Lung (tissue), 12 donors: Measurements from ENCODE around the gene FAM222B. TPM values are rescaled to one million over a fixed set of nuclear protein-coding genes. Genes with fewer than 3 reads are reported as not detected.

Source experiments
- ATAC-seq: fragments of 200-7000 bp; cut with Tn5 transposase; one replicate; pipeline ENCODE4 v1.9.1; 2020; ENCODE audit warnings: moderate number of reproducible peaks; ENCODE audit not compliant: insufficient read depth, low FRiP score
- DNase-seq, 3 donors: peaks; one replicate each; pipeline ENCODE4 v3.0.0-alpha.2; 2013 to 2017
- H3K27ac ChIP-seq, 2 donors: one replicate each; pipeline ENCODE4 v1.5.1; 2013; ENCODE audit warnings: mild to moderate bottlenecking in 2 of 2, moderate library complexity in 2 of 2, control low read depth in 1 of 2, inconsistent platforms in 1 of 2, low read depth in 1 of 2, low read length in 1 of 2
- H3K27me3 ChIP-seq, 3 donors: one replicate each; pipeline ENCODE4 v1.5.1; 2013; ENCODE audit warnings: low read length in 2 of 3; ENCODE audit not compliant: control insufficient read depth in 3 of 3, insufficient read depth in 3 of 3
- H3K36me3 ChIP-seq, 4 donors: one replicate each; pipeline ENCODE4 v1.5.1; 2013; ENCODE audit warnings: low read length in 4 of 4, mild to moderate bottlenecking in 1 of 4, moderate library complexity in 1 of 4; ENCODE audit not compliant: control insufficient read depth in 4 of 4, insufficient read depth in 4 of 4
- H3K4me1 ChIP-seq, 5 donors: one replicate each; pipeline ENCODE4 v1.5.1; 2013; ENCODE audit warnings: low read length in 5 of 5, mild to moderate bottlenecking in 2 of 5, moderate library complexity in 1 of 5; ENCODE audit not compliant: control insufficient read depth in 5 of 5, insufficient read depth in 5 of 5
- H3K4me3 ChIP-seq: one replicate; pipeline ENCODE4 v1.5.1; 2013; ENCODE audit warnings: mild to moderate bottlenecking, control low read depth, moderate library complexity
- H3K9ac ChIP-seq, 2 donors: one replicate each; pipeline ENCODE4 v1.5.1; 2013; ENCODE audit warnings: low read length in 2 of 2, control low read depth in 1 of 2; ENCODE audit not compliant: insufficient read depth in 1 of 2
- H3K9me3 ChIP-seq, 4 donors: one replicate each; pipeline ENCODE4 v1.5.1; 2013; ENCODE audit warnings: low read length in 3 of 4, mild to moderate bottlenecking in 1 of 4, moderate library complexity in 1 of 4; ENCODE audit not compliant: control insufficient read depth in 4 of 4, insufficient read depth in 3 of 4
- WGBS, 2 donors: extraction: QIAGEN DNeasy Blood & Tissue Kit; methylation state at CpG; one replicate each; pipeline ENCODE4 v1.1.7; 2013; 5-methylcytosine and 5-hydroxymethylcytosine counted together
- polyA plus RNA-seq, 2 donors: library from polyadenylated mRNA; stranded (reverse); fragments of 200-250 nt; gene quantifications; one replicate each; pipeline ENCODE4 v1.2.1, GENCODE V29; 2013
- total RNA-seq, 2 donors: library from RNA; depleted of rRNA in 1 of 2; stranded (reverse); fragments of >200 nt in 1 of 2; gene quantifications; one replicate each; pipeline ENCODE4 v1.2.1, GENCODE V29; 2014 to 2021
- TF ChIP-seq, protein P1 (sequence below): IDR thresholded peaks from 2 replicates; pipeline ENCODE4 v1.5.1; 2012; ENCODE audit warnings: mild to moderate bottlenecking; ENCODE audit errors: control extremely low read depth, extremely low read depth
- donor health status: control.
- donor health status: control.
- donor health status: Bipolar disorder and iron deficiency.
- donor health status: healthy.
- donor health status: DM: yes; HTN: yes; CAD: no.

The FAM222B gene
- total and polyA plus RNA-seq, 4 donors, result 8.3 to 17.7 (median 9.2) TPM

DNA sequence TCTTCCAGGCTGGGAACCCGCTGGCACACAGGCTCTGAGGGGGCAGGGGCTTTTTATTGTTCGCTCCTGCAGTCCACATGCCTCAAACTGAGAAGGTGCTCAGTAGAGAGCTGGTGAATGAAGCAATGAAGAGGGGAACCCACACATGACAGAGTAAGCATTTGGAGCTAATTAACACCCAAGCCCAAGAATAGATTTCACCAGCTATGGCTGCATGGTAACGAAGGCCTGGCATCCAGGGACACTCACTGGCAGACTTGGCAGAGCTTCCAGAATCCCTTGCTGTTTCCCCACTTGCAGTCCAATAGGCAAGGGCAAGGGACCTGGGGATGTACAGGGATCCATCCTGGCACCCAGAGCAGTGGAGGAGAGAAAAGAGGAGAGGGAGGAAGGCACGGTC, 42.8 kb upstream of the FAM222B start:
- no peaks in the 10 kb centered on the region for H3K4me1 ChIP-seq
- no peak overlapping the region for H3K9ac ChIP-seq
- no peaks in the 10 kb centered on the region for H3K9me3 ChIP-seq
- ATAC-seq, result no peak
- DNase-seq, result no peak
- H3K4me3 ChIP-seq, result no peak overlapping the region
- no peak overlapping the region for H3K27ac ChIP-seq
- H3K36me3 ChIP-seq, result peaks cover 0 to 73% (median 30%) of the 10 kb centered on the region in 4 donors
- no peaks in the 10 kb centered on the region for H3K27me3 ChIP-seq
- TF ChIP-seq, protein P1, sequence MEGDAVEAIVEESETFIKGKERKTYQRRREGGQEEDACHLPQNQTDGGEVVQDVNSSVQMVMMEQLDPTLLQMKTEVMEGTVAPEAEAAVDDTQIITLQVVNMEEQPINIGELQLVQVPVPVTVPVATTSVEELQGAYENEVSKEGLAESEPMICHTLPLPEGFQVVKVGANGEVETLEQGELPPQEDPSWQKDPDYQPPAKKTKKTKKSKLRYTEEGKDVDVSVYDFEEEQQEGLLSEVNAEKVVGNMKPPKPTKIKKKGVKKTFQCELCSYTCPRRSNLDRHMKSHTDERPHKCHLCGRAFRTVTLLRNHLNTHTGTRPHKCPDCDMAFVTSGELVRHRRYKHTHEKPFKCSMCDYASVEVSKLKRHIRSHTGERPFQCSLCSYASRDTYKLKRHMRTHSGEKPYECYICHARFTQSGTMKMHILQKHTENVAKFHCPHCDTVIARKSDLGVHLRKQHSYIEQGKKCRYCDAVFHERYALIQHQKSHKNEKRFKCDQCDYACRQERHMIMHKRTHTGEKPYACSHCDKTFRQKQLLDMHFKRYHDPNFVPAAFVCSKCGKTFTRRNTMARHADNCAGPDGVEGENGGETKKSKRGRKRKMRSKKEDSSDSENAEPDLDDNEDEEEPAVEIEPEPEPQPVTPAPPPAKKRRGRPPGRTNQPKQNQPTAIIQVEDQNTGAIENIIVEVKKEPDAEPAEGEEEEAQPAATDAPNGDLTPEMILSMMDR, result no peak
- WGBS, 2 donors, result 95 to 96% methylated on average over 4 of the region's 4 CpGs

DNA sequence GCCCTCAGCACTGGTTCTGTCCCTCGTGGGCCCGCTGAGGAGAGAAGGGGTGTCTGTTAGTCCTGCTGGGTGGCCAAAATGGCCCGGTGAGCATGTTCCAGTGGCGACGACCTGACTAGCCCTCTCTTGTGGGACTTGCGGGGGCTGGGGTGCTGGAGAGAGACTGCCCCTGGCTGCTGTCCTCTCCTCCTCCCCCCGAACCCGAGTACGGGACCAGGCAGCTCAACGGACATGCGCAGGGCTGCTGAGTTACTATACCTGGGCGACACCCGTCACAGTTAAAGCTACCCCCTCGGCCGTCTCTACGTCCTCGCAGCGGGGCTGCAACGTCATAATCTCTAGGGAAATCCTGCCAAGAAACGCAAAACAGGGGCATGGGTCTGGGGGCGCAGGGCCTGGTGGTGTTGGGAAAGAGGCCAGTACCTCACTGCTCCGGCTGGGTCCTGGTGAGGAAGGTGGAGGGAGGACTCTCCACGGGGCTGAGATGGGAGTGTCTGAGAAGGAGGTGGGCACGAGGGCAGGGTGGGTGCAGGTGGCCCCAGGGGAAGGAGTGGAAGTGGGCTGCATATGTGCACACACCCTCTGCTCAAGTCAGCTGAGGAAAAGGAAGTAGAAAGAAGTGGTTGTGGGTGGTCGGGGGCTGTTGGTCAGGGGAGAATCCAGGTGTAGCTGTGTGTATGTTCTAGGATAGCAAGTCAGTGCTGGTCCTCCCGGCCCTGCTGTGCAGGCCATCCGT, 41.5 kb upstream of the FAM222B start:
- H3K9ac ChIP-seq, result no peak overlapping the region
- peaks cover 2 to 86% (median 36%) of the 10 kb centered on the region in 4 donors for H3K36me3 ChIP-seq
- no peaks in the 10 kb centered on the region for H3K4me1 ChIP-seq
- no peak overlapping the region for H3K27ac ChIP-seq
- ATAC-seq, result no peak
- no peaks in the 10 kb centered on the region for H3K27me3 ChIP-seq
- no peak for DNase-seq
- no peaks in the 10 kb centered on the region for H3K9me3 ChIP-seq
- 90 to 91% methylated on average over 27 of the region's 27 CpGs for WGBS, 2 donors
- H3K4me3 ChIP-seq, result no peak overlapping the region
- TF ChIP-seq, protein P1, result no peak

DNA sequence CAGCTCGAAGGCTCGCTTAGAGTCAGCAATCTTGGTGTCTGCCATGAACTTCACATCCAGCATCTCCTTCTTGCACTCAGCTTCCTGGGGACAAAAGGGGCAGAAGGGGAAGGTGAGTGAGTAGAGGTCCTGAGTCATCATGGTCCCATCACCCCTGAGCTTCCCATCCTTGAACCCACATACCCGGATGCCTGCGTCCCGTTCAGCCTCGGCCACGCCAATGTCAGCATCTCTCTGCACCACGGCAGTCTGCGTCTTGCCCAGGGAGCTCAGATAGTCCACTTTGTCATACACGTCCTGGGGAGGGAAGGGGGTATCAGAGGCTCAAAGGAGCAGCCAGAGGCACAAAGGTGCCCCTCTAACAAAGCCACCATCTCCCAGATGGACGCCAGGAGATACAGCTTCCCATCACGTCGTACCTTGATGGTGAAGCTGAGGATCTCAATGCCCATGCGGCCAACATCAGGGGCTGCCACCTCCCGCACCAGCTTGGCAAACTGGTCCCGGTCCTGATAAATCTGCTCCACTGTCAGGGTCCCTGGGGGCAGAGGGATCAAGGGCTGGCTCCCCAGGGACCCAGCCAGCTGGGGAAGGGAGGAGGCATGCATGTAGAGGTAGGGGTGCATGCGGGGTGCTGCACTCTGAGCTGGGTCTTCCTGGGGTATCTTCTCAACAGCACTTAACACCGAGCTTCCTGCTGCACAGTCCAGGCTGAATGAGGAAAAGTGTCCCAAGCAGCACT, 39.7 kb upstream of the FAM222B start:
- Histone ChIP-seq H3K4me3 (no peak overlapping the region), H3K4me1 (no peaks in the 10 kb centered on the region), H3K9me3 (no peaks in the 10 kb centered on the region), H3K27me3 (no peaks in the 10 kb centered on the region), H3K27ac (no peak overlapping the region), H3K36me3 (peaks cover 2 to 78% (median 34%) of the 10 kb centered on the region in 4 donors), H3K9ac (no peak overlapping the region)
- WGBS, 2 donors, result 94 to 96% methylated on average over 18 of the region's 18 CpGs
- DNase-seq (no peak), ATAC-seq (no peak)
- TF ChIP-seq, protein P1, result no peak
